HEK293 (cell line): Measurements from ENCODE around the gene EIF4EBP2.

Experiments
- AEBP2 ChIP-seq: fragments of 450-650 bp; formaldehyde crosslinking; IDR thresholded peaks from 2 replicates; pipeline ENCODE4 v1.5.1; 2016; ENCODE audit warnings: missing biosample characterization, missing genetic modification characterization, borderline replicate concordance
- IKZF3 ChIP-seq: fragments of 450-650 bp; IDR thresholded peaks from 2 replicates; pipeline ENCODE4 v1.5.0; 2018; ENCODE audit warnings: missing biosample characterization, mild to moderate bottlenecking, missing genetic modification characterization, moderate library complexity
- PBX3 ChIP-seq: sonication (generic); formaldehyde crosslinking; IDR thresholded peaks from 2 replicates; pipeline ENCODE4 v1.8.1; 2022; ENCODE audit warnings: mild to moderate bottlenecking, moderate library complexity, missing genetic modification reagents
- PRDM4 ChIP-seq: fragments of 450-650 bp; formaldehyde crosslinking; IDR thresholded peaks from 2 replicates; pipeline ENCODE4 v1.5.1; 2017; ENCODE audit warnings: missing biosample characterization, missing genetic modification characterization
- PRDM6 ChIP-seq: fragments of 450-650 bp; formaldehyde crosslinking; IDR thresholded peaks from 2 replicates; pipeline ENCODE4 v1.5.1; 2017; ENCODE audit warnings: missing biosample characterization, missing genetic modification characterization
- SETDB1 ChIP-seq: IDR thresholded peaks from one replicate; pipeline ENCODE4 v1.6.1; 2017; ENCODE audit warnings: mild to moderate bottlenecking, low read length, moderate library complexity, mixed read lengths; ENCODE audit not compliant: insufficient read length
- SP2 ChIP-seq: fragments of 450-650 bp; formaldehyde crosslinking; IDR thresholded peaks from 2 replicates; pipeline ENCODE4 v1.5.1; 2016; ENCODE audit warnings: missing biosample characterization, missing genetic modification characterization
- SP3 ChIP-seq: fragments of 450-650 bp; formaldehyde crosslinking; IDR thresholded peaks from 2 replicates; pipeline ENCODE4 v1.5.1; 2016; ENCODE audit warnings: missing biosample characterization, missing genetic modification characterization
- WT1 ChIP-seq: fragments of 450-650 bp; formaldehyde crosslinking; IDR thresholded peaks from 2 replicates; pipeline ENCODE4 v1.5.1; 2016; ENCODE audit warnings: missing biosample characterization, missing genetic modification characterization
- ZBTB11 ChIP-seq: fragments of 450-650 bp; formaldehyde crosslinking; conservative IDR thresholded peaks from 2 replicates; pipeline ENCODE4 v1.5.1; 2016; ENCODE audit warnings: low read depth, missing biosample characterization, missing genetic modification characterization
- ZBTB49 ChIP-seq: fragments of 450-650 bp; formaldehyde crosslinking; IDR thresholded peaks from 2 replicates; pipeline ENCODE4 v1.5.1; 2016; ENCODE audit warnings: missing biosample characterization, missing genetic modification characterization, low read depth
- ZNF146 ChIP-seq: fragments of 450-650 bp; formaldehyde crosslinking; IDR thresholded peaks from 2 replicates; pipeline ENCODE4 v1.5.1; 2016; ENCODE audit warnings: missing biosample characterization, missing genetic modification characterization
- ZNF155 ChIP-seq: fragments of 450-650 bp; formaldehyde crosslinking; IDR thresholded peaks from 2 replicates; pipeline ENCODE4 v1.5.1; 2016; ENCODE audit warnings: missing biosample characterization, missing genetic modification characterization
- ZNF157 ChIP-seq: fragments of 450-650 bp; formaldehyde crosslinking; IDR thresholded peaks from 2 replicates; pipeline ENCODE4 v1.5.1; 2016; ENCODE audit warnings: missing biosample characterization, missing genetic modification characterization
- ZNF221 ChIP-seq: fragments of 450-650 bp; formaldehyde crosslinking; IDR thresholded peaks from 2 replicates; pipeline ENCODE4 v1.5.1; 2017; ENCODE audit warnings: missing biosample characterization, missing genetic modification characterization, borderline replicate concordance
- ZNF239 ChIP-seq: fragments of 450-650 bp; formaldehyde crosslinking; IDR thresholded peaks from 2 replicates; pipeline ENCODE4 v1.5.1; 2016; ENCODE audit warnings: missing biosample characterization, missing genetic modification characterization
- ZNF292 ChIP-seq: fragments of 450-650 bp; formaldehyde crosslinking; IDR thresholded peaks from 2 replicates; pipeline ENCODE4 v1.5.1; 2016; ENCODE audit warnings: low read depth, missing biosample characterization, missing genetic modification characterization, borderline replicate concordance
- ZNF391 ChIP-seq: fragments of 450-650 bp; formaldehyde crosslinking; IDR thresholded peaks from 2 replicates; pipeline ENCODE4 v1.5.1; 2016; ENCODE audit warnings: low read depth, missing biosample characterization, missing genetic modification characterization, borderline replicate concordance
- ZNF561 ChIP-seq: fragments of 450-650 bp; IDR thresholded peaks from 2 replicates; pipeline ENCODE4 v1.5.1; 2018; ENCODE audit warnings: missing biosample characterization, missing genetic modification characterization, borderline replicate concordance
- ZNF596 ChIP-seq: fragments of 450-650 bp; IDR thresholded peaks from 2 replicates; pipeline ENCODE4 v1.5.0; 2018; ENCODE audit warnings: missing biosample characterization, mild to moderate bottlenecking, missing genetic modification characterization, moderate library complexity
- ZNF658 ChIP-seq: fragments of 450-650 bp; formaldehyde crosslinking; IDR thresholded peaks from 2 replicates; pipeline ENCODE4; 2016; ENCODE audit warnings: missing biosample characterization, missing genetic modification characterization
- ZNF660 ChIP-seq: fragments of 450-650 bp; IDR thresholded peaks from 2 replicates; pipeline ENCODE4 v1.5.1; 2018; ENCODE audit warnings: missing biosample characterization, mild to moderate bottlenecking, missing genetic modification characterization
- ZNF76 ChIP-seq: fragments of 450-650 bp; formaldehyde crosslinking; IDR thresholded peaks from 2 replicates; pipeline ENCODE4; 2016; ENCODE audit warnings: low read depth, missing biosample characterization, missing genetic modification characterization, borderline replicate concordance
- ZNF777 ChIP-seq: fragments of 450-650 bp; formaldehyde crosslinking; IDR thresholded peaks from 2 replicates; pipeline ENCODE4 v1.5.1; 2017; ENCODE audit warnings: missing biosample characterization, missing genetic modification characterization, borderline replicate concordance
- ZNF792 ChIP-seq: fragments of 450-650 bp; formaldehyde crosslinking; IDR thresholded peaks from 2 replicates; pipeline ENCODE4 v1.5.1; 2016; ENCODE audit warnings: missing biosample characterization, missing genetic modification characterization
- ZNF830 ChIP-seq: fragments of 450-650 bp; IDR thresholded peaks from 2 replicates; pipeline ENCODE4 v1.5.0; 2018; ENCODE audit warnings: missing biosample characterization, missing genetic modification characterization, low read depth, mild to moderate bottlenecking, moderate library complexity
- ZSCAN16 ChIP-seq: fragments of 450-650 bp; formaldehyde crosslinking; IDR thresholded peaks from 2 replicates; pipeline ENCODE4 v1.5.1; 2016; ENCODE audit warnings: missing biosample characterization, missing genetic modification characterization

EIF4EBP2 gene

GRCh38 chr10:70458329-70459060 lies 54.5 kb downstream of the EIF4EBP2 start (continued):
- TF ChIP-seq ZBTB49 (no peak), ZNF830 (tag by site-specific recombination) (no peak), ZNF157 (tag by site-specific recombination) (no peak), WT1 (tag by site-specific recombination) (peak; percentile 42; the same call in 1 of the 2 replicates), ZNF155 (tag by site-specific recombination) (no peak), PBX3 (0 out of 2 replicates have a peak, but pooled peaks have one; percentile 30), ZNF391 (no peak), SETDB1 (no peak), SP2 (tag by site-specific recombination) (peak; percentile 81), ZNF76 (tag by site-specific recombination) (no peak), ZNF660 (tag by site-specific recombination) (peak; percentile 37; the same call in 1 of the 2 replicates), ZBTB11 (tag by site-specific recombination) (no peak), SP3 (tag by site-specific recombination) (no peak), ZNF221 (tag by site-specific recombination) (no peak), ZNF658 (tag by site-specific recombination) (no peak), ZNF292 (tag by site-specific recombination) (no peak), ZNF596 (tag by site-specific recombination) (no peak), ZNF777 (tag by site-specific recombination) (no peak), ZNF561 (tag by site-specific recombination) (no peak), AEBP2 (tag by site-specific recombination) (no peak), ZSCAN16 (tag by site-specific recombination) (no peak), IKZF3 (tag by site-specific recombination) (no peak), ZNF146 (tag by site-specific recombination) (no peak), ZNF792 (tag by site-specific recombination) (no peak), PRDM4 (tag by site-specific recombination) (no peak), PRDM6 (tag by site-specific recombination) (no peak), ZNF239 (tag by site-specific recombination) (no peak)
